NCI-H345 (cell line): ENCODE measurements around the gene CHAD.

Source experiments
- DNase-seq: peaks from one replicate; lab custom pipeline; 2025; lab: John Stamatoyannopoulos, UW

CHAD gene

GRCh38 chr17:50468304-50469207 lies at the start of gene CHAD:
Gene CHAD, minus strand, starts transcription at chr17:50468880. Its CDS starts 67 bp downstream, at chr17:50468813.
- no peak for DNase-seq

- DNase-seq = no peak
Observed at GRCh38 chr17:50517504-50518383, 49.1 kb upstream of the CHAD start.

GRCh38 chr17:50517011-50517410 lies 48.3 kb upstream of the CHAD start:
- no peak for DNase-seq

- DNase-seq = no peak
Observed at GRCh38 chr17:50514936-50515702, 46.4 kb upstream of the CHAD start.

GRCh38 chr17:50514388-50514787 lies 45.7 kb upstream of the CHAD start:
- DNase-seq = no peak

GRCh38 chr17:50513495-50513894 lies 44.8 kb upstream of the CHAD start:
- DNase-seq = no peak

GRCh38 chr17:50511058-50511457 lies 42.4 kb upstream of the CHAD start:
- DNase-seq = no peak

GRCh38 chr17:50508573-50509460 lies 40.1 kb upstream of the CHAD start:
- DNase-seq = no peak

- DNase-seq = no peak
Observed at GRCh38 chr17:50507871-50508572, 39.3 kb upstream of the CHAD start, which contains the start of gene MYCBPAP. Gene MYCBPAP, plus strand, starts transcription at chr17:50508439. Its CDS starts 236 bp downstream, at chr17:50508675.

- DNase-seq = no peak
Observed at GRCh38 chr17:50506298-50506697, 37.6 kb upstream of the CHAD start.

- no peak for DNase-seq
Observed at GRCh38 chr17:50505591-50506130, 37.0 kb upstream of the CHAD start.

GRCh38 chr17:50502301-50502990 lies 33.8 kb upstream of the CHAD start:
- no peak for DNase-seq

GRCh38 chr17:50501054-50501453 lies 32.4 kb upstream of the CHAD start:
- DNase-seq = no peak

GRCh38 chr17:50499721-50500120 lies 31.0 kb upstream of the CHAD start:
- no peak for DNase-seq

GRCh38 chr17:50499270-50499669 lies 30.6 kb upstream of the CHAD start:
- no peak for DNase-seq

GRCh38 chr17:50498021-50498874 lies 29.6 kb upstream of the CHAD start:
- no peak for DNase-seq

GRCh38 chr17:50495918-50496317 lies 27.2 kb upstream of the CHAD start:
- DNase-seq = no peak

- DNase-seq = no peak
Observed at GRCh38 chr17:50495217-50495823, 26.6 kb upstream of the CHAD start.
